NB4 (cell line): ENCODE results near the gene FRMD1.

ENCODE experiments used
- DNase-seq: peaks from one replicate; pipeline ENCODE4 v3.0.0; 2010; ENCODE audit warnings: low read depth
- H3K4me3 ChIP-seq: one replicate; pipeline ENCODE4 v1.5.1; 2011; ENCODE audit warnings: mild to moderate bottlenecking, low read depth, low read length, moderate library complexity
- MYC ChIP-seq: IDR thresholded peaks from 2 replicates; pipeline ENCODE4 v1.6.1; 2011; ENCODE audit warnings: low read depth, low read length
- POLR2A ChIP-seq: IDR thresholded peaks from 2 replicates; pipeline ENCODE4 v1.6.1; 2011; ENCODE audit warnings: mild to moderate bottlenecking; ENCODE audit not compliant: insufficient read length; ENCODE audit errors: extremely low read depth
- TF ChIP-seq, protein P1 (sequence below): IDR thresholded peaks from 2 replicates; pipeline ENCODE4 v1.6.1; 2011; ENCODE audit warnings: low read depth, low read length
- TF ChIP-seq, protein P2 (sequence below): IDR thresholded peaks from one replicate; pipeline ENCODE4 v1.5.1; 2012; ENCODE audit warnings: low read depth, low read length

Gene FRMD1

DNA sequence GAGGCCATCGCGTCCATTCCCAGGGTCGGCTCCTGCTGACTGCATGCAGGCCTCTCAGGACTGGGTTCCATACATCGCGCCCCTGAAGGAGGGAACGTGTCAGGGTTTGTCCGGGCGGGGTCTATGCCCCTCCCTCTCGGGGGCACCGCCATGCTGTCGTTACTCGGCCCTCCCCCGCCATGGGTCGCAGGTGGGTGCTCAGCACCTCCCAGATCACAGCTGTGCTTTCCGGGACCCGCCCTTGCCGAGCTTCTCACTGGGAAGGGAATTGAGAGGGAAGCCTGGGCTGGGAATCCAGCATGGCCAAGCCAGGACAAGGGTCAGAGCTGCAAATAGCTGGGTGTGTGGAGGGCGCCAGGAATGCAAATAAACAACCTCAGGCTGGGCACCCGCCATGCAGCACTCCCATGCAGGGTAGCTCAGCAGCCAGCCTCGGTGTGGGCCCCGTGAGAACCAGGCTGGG is at the start of gene FRMD1:
FRMD1 (minus strand) TSS at position 270 of the 463 bp plus-strand sequence; CDS start at position 152, 118 bp downstream.
- TF ChIP-seq, protein P1, sequence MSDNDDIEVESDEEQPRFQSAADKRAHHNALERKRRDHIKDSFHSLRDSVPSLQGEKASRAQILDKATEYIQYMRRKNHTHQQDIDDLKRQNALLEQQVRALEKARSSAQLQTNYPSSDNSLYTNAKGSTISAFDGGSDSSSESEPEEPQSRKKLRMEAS = no peak
- TF ChIP-seq POLR2A (no peak), MYC (no peak)
- TF ChIP-seq, protein P2, sequence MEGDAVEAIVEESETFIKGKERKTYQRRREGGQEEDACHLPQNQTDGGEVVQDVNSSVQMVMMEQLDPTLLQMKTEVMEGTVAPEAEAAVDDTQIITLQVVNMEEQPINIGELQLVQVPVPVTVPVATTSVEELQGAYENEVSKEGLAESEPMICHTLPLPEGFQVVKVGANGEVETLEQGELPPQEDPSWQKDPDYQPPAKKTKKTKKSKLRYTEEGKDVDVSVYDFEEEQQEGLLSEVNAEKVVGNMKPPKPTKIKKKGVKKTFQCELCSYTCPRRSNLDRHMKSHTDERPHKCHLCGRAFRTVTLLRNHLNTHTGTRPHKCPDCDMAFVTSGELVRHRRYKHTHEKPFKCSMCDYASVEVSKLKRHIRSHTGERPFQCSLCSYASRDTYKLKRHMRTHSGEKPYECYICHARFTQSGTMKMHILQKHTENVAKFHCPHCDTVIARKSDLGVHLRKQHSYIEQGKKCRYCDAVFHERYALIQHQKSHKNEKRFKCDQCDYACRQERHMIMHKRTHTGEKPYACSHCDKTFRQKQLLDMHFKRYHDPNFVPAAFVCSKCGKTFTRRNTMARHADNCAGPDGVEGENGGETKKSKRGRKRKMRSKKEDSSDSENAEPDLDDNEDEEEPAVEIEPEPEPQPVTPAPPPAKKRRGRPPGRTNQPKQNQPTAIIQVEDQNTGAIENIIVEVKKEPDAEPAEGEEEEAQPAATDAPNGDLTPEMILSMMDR = no peak
- no peak for DNase-seq
- no peak within 1 kb of the TSS for H3K4me3 ChIP-seq

DNA sequence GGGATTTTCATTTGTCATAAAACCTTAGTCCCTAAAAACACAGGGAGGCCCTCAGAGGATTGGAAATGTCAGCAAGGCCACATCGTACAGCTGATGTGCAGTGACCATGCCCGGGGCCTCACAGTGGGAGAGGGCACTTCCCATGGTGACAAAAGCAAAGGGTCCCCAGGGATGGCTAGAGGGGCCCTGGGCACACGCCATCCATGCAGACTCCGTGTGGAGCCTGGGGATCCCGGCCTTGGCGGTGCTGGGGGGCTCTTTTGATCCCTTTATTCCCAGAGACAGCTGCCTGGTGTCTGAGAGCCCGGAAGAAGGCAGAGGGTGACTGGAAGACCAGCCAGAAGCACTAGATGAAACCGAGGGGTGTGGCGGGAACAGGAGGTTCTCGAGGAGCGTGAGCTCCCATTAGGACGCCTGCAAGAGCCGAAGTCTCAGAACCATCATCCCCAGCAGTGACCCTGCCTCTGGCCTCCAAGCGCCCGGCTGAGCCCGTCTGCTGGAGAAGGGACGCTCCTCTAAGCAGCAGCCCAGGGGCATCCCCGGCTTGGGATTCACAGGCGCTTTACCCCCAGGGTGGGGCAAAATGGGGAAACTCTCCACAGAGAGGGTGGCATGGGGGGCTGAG is 49.1 kb upstream of the FRMD1 start:
- DNase-seq = no peak
- TF ChIP-seq MYC (no peak), POLR2A (no peak)
- TF ChIP-seq, protein P1 = no peak
- TF ChIP-seq, protein P2 = no peak
- no peak overlapping the region for H3K4me3 ChIP-seq

DNA sequence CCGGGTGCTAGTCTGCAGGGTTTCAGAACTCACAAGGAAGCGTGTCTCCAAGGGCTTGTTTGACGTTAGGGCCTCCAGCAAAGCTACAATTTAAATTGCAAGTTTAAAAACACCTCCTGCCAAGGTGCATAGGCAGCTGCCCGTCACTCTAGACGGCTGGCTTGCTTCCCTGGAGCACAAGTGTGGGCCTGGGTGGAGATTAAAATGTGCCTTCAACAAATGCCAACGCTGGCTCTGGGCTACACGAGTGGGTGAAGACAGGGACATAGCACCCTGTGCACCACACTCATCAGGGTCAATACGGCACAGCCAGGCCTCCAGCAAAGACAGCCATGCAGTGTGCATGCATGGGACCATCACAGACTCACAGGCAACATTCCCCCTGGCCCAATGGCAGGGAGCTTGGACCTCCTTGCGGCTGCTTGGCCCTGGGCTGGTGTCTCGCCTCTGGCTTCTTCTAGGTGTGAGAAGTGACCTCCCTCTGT is 48.4 kb upstream of the FRMD1 start:
- TF ChIP-seq, protein P2 = no peak
- TF ChIP-seq, protein P1 = no peak
- DNase-seq = no peak
- no peak overlapping the region for H3K4me3 ChIP-seq

DNA sequence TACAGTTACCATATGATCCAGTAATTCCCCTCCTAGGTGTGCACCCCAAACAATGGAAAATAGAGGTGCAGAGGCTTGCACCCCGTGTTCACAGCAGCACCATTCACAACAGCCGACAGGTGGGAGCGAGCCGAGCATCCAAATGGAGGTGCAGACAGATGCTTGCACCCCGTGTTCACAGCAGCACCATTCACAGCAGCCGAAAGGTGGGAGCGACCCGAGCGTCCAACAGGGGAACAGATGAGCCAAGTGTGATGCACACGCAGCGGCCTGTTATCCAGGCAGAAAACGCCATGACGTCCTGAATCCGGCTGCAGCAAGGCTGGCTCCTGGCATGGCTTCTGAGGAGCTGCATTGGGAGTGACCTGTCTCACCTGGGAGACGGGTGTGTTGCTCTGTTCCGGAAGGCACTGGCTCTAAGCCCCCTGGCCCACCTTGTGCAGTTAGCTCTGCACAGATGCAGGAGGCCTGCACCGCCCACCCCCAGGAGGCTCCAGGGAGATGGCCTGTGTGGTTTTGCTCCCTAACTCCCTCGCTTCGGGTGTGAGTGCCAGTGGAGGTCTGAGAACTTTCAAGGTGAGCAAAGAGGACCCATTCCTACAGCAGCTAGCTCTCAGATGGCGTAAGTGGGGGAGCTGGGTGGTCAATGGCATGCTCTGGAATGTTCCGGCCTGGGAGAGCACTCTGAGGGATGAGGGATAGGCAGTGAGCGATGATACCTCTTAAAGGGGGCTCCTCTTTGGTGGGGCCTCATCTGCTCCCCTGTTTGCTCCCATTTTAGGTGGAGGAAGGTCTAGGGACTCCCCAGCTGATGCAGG is 47.8 kb upstream of the FRMD1 start:
- DNase-seq = no peak
- H3K4me3 ChIP-seq = no peak overlapping the region
- TF ChIP-seq POLR2A (no peak), MYC (no peak)
- TF ChIP-seq, protein P2 = no peak
- TF ChIP-seq, protein P1 = no peak

DNA sequence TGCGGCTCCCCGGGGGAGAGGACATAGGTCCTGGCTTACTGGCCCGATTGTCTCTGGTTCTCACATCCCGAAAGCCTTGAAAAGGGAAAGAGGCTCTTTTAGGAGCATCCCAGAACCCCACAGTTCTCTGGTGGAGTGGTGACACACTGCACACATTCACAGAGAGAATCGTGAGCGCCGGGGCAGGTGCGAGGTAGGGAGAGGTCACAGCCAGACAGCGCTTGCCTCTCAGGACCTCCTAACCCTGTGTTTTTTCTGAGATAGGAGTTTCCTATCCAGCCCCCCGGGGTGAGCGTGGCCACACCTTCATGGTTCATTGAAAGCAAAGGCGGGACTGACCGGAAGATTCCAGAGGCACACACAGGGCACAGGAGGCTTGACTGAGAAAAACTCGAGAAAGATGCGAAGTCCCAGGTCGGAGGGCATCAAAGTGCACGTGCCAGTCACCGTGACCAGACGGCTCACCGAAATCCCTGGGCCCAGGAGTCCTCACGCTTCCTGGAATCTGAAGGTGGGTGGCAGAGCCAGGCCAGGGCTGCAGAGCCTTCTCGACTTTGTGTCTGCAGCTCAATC is 46.5 kb upstream of the FRMD1 start:
- no peak for DNase-seq
- no peak for TF ChIP-seq POLR2A
- TF ChIP-seq, protein P2 = no peak
- TF ChIP-seq, protein P1 = no peak
- TF ChIP-seq MYC = no peak

More for the DNA sequence above, 46.5 kb upstream of the FRMD1 start:
- no peak overlapping the region for H3K4me3 ChIP-seq
